GM18951 (cell line): ENCODE results near the gene POLR2C.
"Not testable (repeated sequence)": the region's sequence is repeated elsewhere in the genome, so short reads cannot be mapped to it uniquely, and the experiment has no call there.

Experiments used
- POLR2A ChIP-seq: IDR thresholded peaks from 4 replicates; pipeline ENCODE4 v1.6.1; 2011; ENCODE audit warnings: mild to moderate bottlenecking; ENCODE audit not compliant: insufficient read length, insufficient read depth; ENCODE audit errors: extremely low read depth
- in situ Hi-C: fragments of 300-500 bp; cut with MboI; formaldehyde crosslinking; loops from one replicate; pipeline ENCODE4 v1.12.0; 2022; ENCODE audit warnings: low sequenced_read_pairs, mixed read lengths, inconsistent platforms; ENCODE audit not compliant: unreplicated experiment

POLR2C gene

GRCh38 chr16:57432989-57433388, 29.5 kb upstream of the POLR2C start:
- no peak for TF ChIP-seq POLR2A
- in situ Hi-C loops: no loop called here

DNA sequence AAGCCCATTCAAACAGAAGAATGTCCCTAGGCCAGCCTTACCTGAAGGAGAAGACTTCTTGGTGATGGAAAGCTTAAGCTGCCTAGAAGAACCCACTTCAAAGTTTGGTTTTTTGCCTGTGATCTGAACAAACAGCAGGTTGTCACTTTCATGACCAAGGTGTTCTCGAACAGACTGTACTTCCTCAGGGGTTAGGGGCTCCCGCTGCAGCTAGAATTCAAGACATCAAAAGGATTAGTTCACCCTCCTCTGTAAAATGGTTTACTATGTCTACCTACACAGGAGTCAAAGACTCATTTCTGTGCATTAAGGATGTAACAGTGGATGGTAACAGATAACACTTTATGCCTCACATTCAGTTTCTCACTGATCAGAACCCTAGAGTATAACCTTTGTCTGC, 28.5 kb upstream of the POLR2C start:
- TF ChIP-seq POLR2A: no peak
- in situ Hi-C loops: no loop called here

- no peak for TF ChIP-seq POLR2A
Observed at GRCh38 chr16:57435838-57436237, 26.6 kb upstream of the POLR2C start.

GRCh38 chr16:57439947-57440346, 22.5 kb upstream of the POLR2C start:
- in situ Hi-C loops: not testable (repeated sequence)

More at GRCh38 chr16:57435838-57436237, 26.6 kb upstream of the POLR2C start:
- in situ Hi-C loops: no loop called here

DNA sequence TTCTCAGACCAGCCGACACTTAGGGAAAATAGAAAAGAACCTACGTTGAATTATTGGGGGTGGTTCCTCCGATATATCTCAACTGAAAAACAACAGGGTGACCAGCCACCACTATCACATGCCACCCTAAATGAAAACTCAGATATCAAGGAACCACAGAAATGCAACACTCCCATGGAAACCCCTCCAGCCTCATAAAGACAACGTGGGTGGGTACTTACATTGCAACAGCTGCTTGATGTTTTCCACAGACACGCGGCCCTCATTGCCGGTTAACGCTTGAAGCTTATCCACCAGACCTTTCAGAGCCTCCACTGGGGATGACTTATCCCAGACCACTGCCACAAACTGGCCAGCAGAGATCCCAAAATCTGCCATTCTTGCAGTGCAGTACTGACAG, 21.9 kb upstream of the POLR2C start:
- in situ Hi-C loops: not testable (repeated sequence)

GRCh38 chr16:57444711-57445110, 17.8 kb upstream of the POLR2C start:
- in situ Hi-C loops: no loop called here
- no peak for TF ChIP-seq POLR2A

GRCh38 chr16:57445510-57445909, 17.0 kb upstream of the POLR2C start:
- TF ChIP-seq POLR2A: no peak

DNA sequence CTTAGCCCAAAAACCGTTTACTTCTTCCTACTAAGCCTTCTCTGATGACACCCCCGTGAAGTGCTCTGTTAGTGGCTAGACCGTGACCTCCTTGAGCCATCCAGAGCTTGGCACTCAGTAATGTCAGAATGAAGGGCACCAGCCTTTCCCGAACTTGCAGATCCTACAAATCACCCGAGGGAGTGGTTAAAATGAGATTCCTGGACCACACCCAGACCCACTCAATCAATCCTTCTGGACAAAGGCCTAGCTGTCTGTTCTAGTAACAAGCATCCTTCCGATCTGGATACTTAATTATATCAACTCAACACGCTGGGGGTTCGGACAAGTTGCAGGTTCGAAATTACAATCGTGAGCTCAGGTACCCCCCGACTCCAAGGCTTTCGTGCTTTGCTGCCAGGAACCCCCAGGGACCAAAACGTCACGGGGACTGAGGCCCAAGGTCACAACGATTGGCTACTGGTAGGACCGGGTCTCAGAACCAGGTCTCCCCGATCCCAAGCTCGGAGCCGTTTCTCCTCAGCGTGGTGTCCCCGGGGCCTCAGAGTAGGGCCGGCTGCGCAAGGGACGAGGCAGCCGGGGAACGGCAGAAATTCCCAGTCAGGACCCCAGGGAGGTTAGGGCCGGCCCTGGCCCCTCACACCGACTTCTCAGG, 15.8 kb upstream of the POLR2C start:
- in situ Hi-C loops: no loop called here
- TF ChIP-seq POLR2A: no peak

More at GRCh38 chr16:57445510-57445909, 17.0 kb upstream of the POLR2C start:
- in situ Hi-C loops: no loop called here

DNA sequence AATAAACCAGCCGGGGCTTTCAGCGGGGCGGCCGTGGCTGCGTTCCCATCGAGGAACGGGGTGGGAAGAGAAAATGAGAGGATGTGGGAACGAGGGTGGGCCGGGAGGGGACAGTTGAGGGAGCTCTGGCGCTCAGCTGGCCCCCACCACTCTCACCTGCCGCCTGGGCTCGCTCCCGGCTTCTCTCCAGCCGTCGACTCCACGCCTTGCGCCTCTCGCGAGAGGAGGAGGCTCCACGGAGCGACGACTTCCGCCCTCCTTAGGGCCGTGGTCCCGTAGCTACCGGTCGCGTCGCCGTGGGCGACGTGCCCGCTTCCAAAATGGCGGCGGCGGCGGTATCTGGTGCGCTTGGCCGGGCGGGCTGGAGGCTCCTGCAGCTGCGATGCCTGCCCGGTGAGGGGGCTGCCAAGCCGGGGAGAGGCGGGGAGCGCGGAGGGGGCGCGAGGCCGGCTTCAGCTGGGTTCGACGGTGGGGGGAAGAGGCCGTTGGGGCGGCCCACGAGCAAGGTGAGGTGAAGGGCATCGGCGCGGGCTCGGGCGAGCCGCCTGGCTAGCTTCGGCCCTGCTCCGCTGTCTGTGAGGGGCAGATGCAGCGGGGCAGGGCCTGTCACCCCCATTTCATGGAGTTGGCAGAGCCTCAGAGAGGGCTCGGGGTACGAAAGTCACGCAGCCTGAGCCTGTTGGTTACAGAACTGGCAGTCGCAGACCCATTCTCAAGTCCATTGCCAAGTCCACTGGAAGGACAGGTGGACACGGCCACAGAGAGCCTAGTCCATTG, 15.1 kb upstream of the POLR2C start, which contains the start of the genes CIAPIN1 and COQ9:
Gene CIAPIN1, minus strand, starts transcription at position 200 of the 777 bp plus-strand sequence. CDS start 6,457 bp downstream, outside the sequence.
Gene COQ9, plus strand, starts transcription at position 294 of the 777 bp plus-strand sequence. Its CDS starts 27 bp downstream, at position 321.
- in situ Hi-C loops: no loop called here

GRCh38 chr16:57452021-57452420, 10.5 kb upstream of the POLR2C start:
- TF ChIP-seq POLR2A: no peak
- in situ Hi-C loops: no loop called here

More for the DNA sequence above, 15.1 kb upstream of the POLR2C start, which contains the start of the genes CIAPIN1 and COQ9:
- TF ChIP-seq POLR2A: peak; percentile 91

DNA sequence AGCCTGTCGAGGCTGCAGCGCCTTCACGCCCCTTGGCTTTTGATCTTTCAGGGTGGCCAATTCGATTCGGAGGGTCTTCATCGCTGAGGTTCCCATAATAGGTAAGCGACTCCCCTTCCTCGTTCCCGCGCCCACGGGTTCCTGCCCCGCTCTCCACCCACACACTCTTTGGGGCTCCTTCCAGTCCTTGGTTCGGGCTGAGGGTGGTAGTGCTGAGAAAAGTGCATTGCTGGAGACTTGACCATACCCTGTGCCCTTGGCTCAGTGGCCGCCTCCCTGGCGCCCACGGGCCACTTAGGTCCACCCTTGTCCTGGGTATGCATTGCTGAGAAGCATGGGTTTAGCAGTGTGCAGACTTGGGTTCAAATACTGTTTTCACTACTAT, 491 bp downstream of the POLR2C start:
- no peak for TF ChIP-seq POLR2A
- in situ Hi-C loops: no loop called here

GRCh38 chr16:57464523-57464922, 2.0 kb downstream of the POLR2C start:
- in situ Hi-C loops: no loop called here

GRCh38 chr16:57468346-57468745, 5.9 kb downstream of the POLR2C start:
- in situ Hi-C loops: no loop called here
- no peak for TF ChIP-seq POLR2A

More at GRCh38 chr16:57464523-57464922, 2.0 kb downstream of the POLR2C start:
- no peak for TF ChIP-seq POLR2A

- in situ Hi-C loops: no loop called here
- TF ChIP-seq POLR2A: no peak
Observed at GRCh38 chr16:57469046-57469445, 6.6 kb downstream of the POLR2C start.
